ENCODE results near the gene ITGB7. TPM values are rescaled to one million over a fixed set of nuclear protein-coding genes. Genes with fewer than 3 reads are reported as not detected.

Gene ITGB7
- total and polyA plus RNA-seq, 9 of the 15 experiments (the other 6 are each of a cell fraction or from before 2014, with no cell fraction given), result 0.06 to 2.0 (median 0.67) TPM

GRCh38 chr12:53251477-53252348, 44.7 kb upstream of the ITGB7 start (continued):
- TF ChIP-seq SAP30 (IDR thresholded peaks at IDR 0.05; ENCODE audit: borderline replicate concordance, insufficient read depth, low read depth, low read length, poor library complexity, severe bottlenecking) (peak; percentile 89), ZHX1 (conservative IDR thresholded peaks at IDR 0.05; ENCODE audit: low read length) (no peak), SUPT5H (IDR thresholded peaks at IDR 0.05) (peak; percentile 76), ZNF134 (CRISPR knock-in tag; conservative IDR thresholded peaks at IDR 0.05) (no peak), MTA2 (IDR thresholded peaks at IDR 0.05; ENCODE audit: low read depth) (no peak), ETV6 (IDR thresholded peaks at IDR 0.05; ENCODE audit: borderline replicate concordance in 1 of 2, low read depth in 2 of 2, low read length in 1 of 2) (no peak), ETV6 (CRISPR knock-in tag; IDR thresholded peaks at IDR 0.05; ENCODE audit: borderline replicate concordance) (no peak), TARDBP (IDR thresholded peaks at IDR 0.05) (no peak), MCM3 (IDR thresholded peaks at IDR 0.05) (no peak), HBP1 (CRISPR knock-in tag; IDR thresholded peaks at IDR 0.05) (no peak), ZNF398 (CRISPR knock-in tag; IDR thresholded peaks at IDR 0.05) (no peak), ZBTB43 (CRISPR knock-in tag; IDR thresholded peaks at IDR 0.05) (no peak), ZNF232 (CRISPR knock-in tag; IDR thresholded peaks at IDR 0.05) (no peak), ZNF584 (CRISPR knock-in tag; IDR thresholded peaks at IDR 0.05; ENCODE audit: low read depth) (no peak), ESRRA (IDR thresholded peaks at IDR 0.05; ENCODE audit: borderline replicate concordance, low read depth) (no peak; the same call in 1 of the 2 replicates), HLTF (IDR thresholded peaks at IDR 0.05) (no peak), ZNF785 (CRISPR knock-in tag; IDR thresholded peaks at IDR 0.05) (no peak), ZBTB17 (CRISPR knock-in tag; IDR thresholded peaks at IDR 0.05) (no peak), KLF13 (tag; IDR thresholded peaks at IDR 0.05; ENCODE audit: borderline replicate concordance, low read depth) (no peak), TOE1 (IDR thresholded peaks at IDR 0.05; ENCODE audit: borderline replicate concordance) (peak; percentile 94), TOE1 (CRISPR knock-in tag; IDR thresholded peaks at IDR 0.05; ENCODE audit: borderline replicate concordance, low read depth) (no peak), NR1H2 (CRISPR knock-in tag; IDR thresholded peaks at IDR 0.05) (no peak)
